H1 (cell line): ENCODE results near the gene MMADHC. TPM values are rescaled to one million over a fixed set of nuclear protein-coding genes. Genes with fewer than 3 reads are reported as not detected.

Experiments used
- CTCF ChIA-PET: fragments of 300-600 bp; sonication (Branson Sonifier 250); formaldehyde crosslinking; loops from one replicate; lab custom pipeline; 2021; ENCODE audit not compliant: partially characterized antibody; lab: Charles Lee
- POLR2A ChIA-PET: fragments of 300-600 bp; sonication (Branson Sonifier 250); formaldehyde crosslinking; loops from one replicate; lab custom pipeline; 2021; ENCODE audit warnings: inconsistent platforms; ENCODE audit not compliant: partially characterized antibody; lab: Charles Lee
- DNase-seq, 2 experiments: peaks; one replicate each; pipeline versions ENCODE4 v3.0.0 to v3.0.0-alpha.2; 2010 to 2022; ENCODE audit warnings: low spot score in 2 of 2, low read depth in 1 of 2, mixed read lengths in 1 of 2
- FAIRE-seq: peaks from 2 replicates; lab custom pipeline; 2011; peaks lifted over from hg19 to GRCh38; lab: Jason Lieb, UNC
- H2AFZ ChIP-seq: 2 replicates; pipeline ENCODE4 v1.8.1; 2012; ENCODE audit warnings: low read length, inconsistent platforms
- H2AK5ac ChIP-seq: 2 replicates; pipeline ENCODE4 v1.6.1; 2013; ENCODE audit warnings: low read depth, low read length
- H2BK120ac ChIP-seq: replicated peaks from 2 replicates; pipeline ENCODE3; 2013; ENCODE audit warnings: low read depth, low read length, inconsistent platforms
- H2BK12ac ChIP-seq: 2 replicates; pipeline ENCODE4 v1.6.1; 2013; ENCODE audit warnings: low read depth, low read length
- H2BK15ac ChIP-seq: 2 replicates; pipeline ENCODE4 v1.6.1; 2013; ENCODE audit warnings: low read length
- H2BK20ac ChIP-seq: 2 replicates; pipeline ENCODE4 v1.6.1; 2013; ENCODE audit warnings: low read length
- H2BK5ac ChIP-seq: 2 replicates; pipeline ENCODE4 v1.6.1; 2013; ENCODE audit warnings: low read depth, low read length
- H3K14ac ChIP-seq: 2 replicates; pipeline ENCODE4 v1.6.1; 2013; ENCODE audit warnings: inconsistent platforms; ENCODE audit not compliant: insufficient read length
- H3K18ac ChIP-seq: 2 replicates; pipeline ENCODE4 v1.6.1; 2013; ENCODE audit warnings: low read length; ENCODE audit errors: extremely low read depth
- H3K23ac ChIP-seq: 2 replicates; pipeline ENCODE4 v1.6.1; 2013; ENCODE audit warnings: inconsistent platforms; ENCODE audit not compliant: insufficient read length
- H3K23me2 ChIP-seq: 2 replicates; pipeline ENCODE4 v1.6.1; 2013; ENCODE audit warnings: low read depth, low read length
- H3K27ac ChIP-seq: 2 replicates; pipeline ENCODE4 v1.6.1; 2011; ENCODE audit warnings: low read depth, low read length, inconsistent platforms
- H3K27me3 ChIP-seq, 4 experiments: replicated peaks in 1 of 4; 1 replicate in 1 of 4; 2 replicates in 3 of 4; pipeline versions ENCODE4 v1.6.1 to v1.8.1; 2011 to 2013; ENCODE audit warnings: low read length in 3 of 4, mild to moderate bottlenecking in 3 of 4, inconsistent platforms in 2 of 4, mixed read lengths in 2 of 4, moderate library complexity in 1 of 4; ENCODE audit not compliant: control insufficient read depth in 3 of 4, insufficient read depth in 3 of 4; ENCODE audit errors: extremely low read depth in 1 of 4
- H3K36me3 ChIP-seq, 4 experiments: 2 replicates each; pipeline versions ENCODE4 v1.6.1 to v1.8.1; 2011 to 2013; ENCODE audit warnings: mild to moderate bottlenecking in 4 of 4, low read length in 3 of 4, moderate library complexity in 2 of 4, control low read depth in 1 of 4, inconsistent platforms in 1 of 4; ENCODE audit not compliant: insufficient read depth in 4 of 4, control insufficient read depth in 2 of 4
- H3K4ac ChIP-seq: replicated peaks from 2 replicates; pipeline ENCODE3; 2013; ENCODE audit warnings: low read length, low read depth, mixed read lengths, inconsistent platforms; ENCODE audit not compliant: insufficient read length
- H3K4me1 ChIP-seq, 4 experiments: replicated peaks in 1 of 4; 1 replicate in 1 of 4; 2 replicates in 3 of 4; pipeline versions ENCODE4 v1.6.1 to v1.8.1; 2011 to 2013; ENCODE audit warnings: low read length in 3 of 4, inconsistent platforms in 2 of 4, mixed read lengths in 1 of 4; ENCODE audit not compliant: insufficient read depth in 4 of 4, control insufficient read depth in 3 of 4
- H3K4me2 ChIP-seq, 2 experiments: 2 replicates each; pipeline versions ENCODE4 v1.6.1 to v1.8.1; 2011 to 2013; ENCODE audit warnings: low read depth in 2 of 2, low read length in 2 of 2, control low read depth in 1 of 2, inconsistent platforms in 1 of 2, mild to moderate bottlenecking in 1 of 2; ENCODE audit not compliant: insufficient read depth in 1 of 2
- H3K4me3 ChIP-seq, 4 experiments: fragments of 200-600, 300-600 bp in 1 of 4; sonication (generic), shearing (Covaris generic), sonication (Bioruptor Twin) in 1 of 4; 2 replicates each; pipeline versions ENCODE4 v1.5.1 to v1.8.1; 2011 to 2016; ENCODE audit warnings: low read length in 4 of 4, low read depth in 3 of 4, control low read depth in 2 of 4, inconsistent platforms in 2 of 4, mild to moderate bottlenecking in 2 of 4, mixed read lengths in 1 of 4, moderate library complexity in 1 of 4; ENCODE audit not compliant: insufficient read depth in 2 of 4; ENCODE audit errors: extremely low read depth in 1 of 4
- H3K56ac ChIP-seq: replicated peaks from 2 replicates; pipeline ENCODE3; 2013; ENCODE audit warnings: low read depth, mild to moderate bottlenecking, mixed read lengths, low read length, inconsistent platforms; ENCODE audit not compliant: insufficient read length
- H3K79me1 ChIP-seq: 2 replicates; pipeline ENCODE4 v1.6.1; 2013; ENCODE audit warnings: low read depth, low read length, control low read depth
- H3K79me2 ChIP-seq, 2 experiments: 2 replicates each; pipeline versions ENCODE4 v1.6.1 to v1.8.1; 2012 to 2013; ENCODE audit warnings: low read length in 2 of 2, mild to moderate bottlenecking in 2 of 2, inconsistent platforms in 1 of 2; ENCODE audit not compliant: insufficient read depth in 2 of 2, control insufficient read depth in 1 of 2
- H3K9ac ChIP-seq, 4 experiments: replicated peaks in 1 of 4; 1 replicate in 1 of 4; 2 replicates in 3 of 4; pipeline versions ENCODE4 v1.6.1 to v1.8.1; 2011 to 2013; ENCODE audit warnings: low read depth in 3 of 4, low read length in 3 of 4, control low read depth in 2 of 4, mild to moderate bottlenecking in 2 of 4, moderate library complexity in 2 of 4, inconsistent platforms in 1 of 4; ENCODE audit errors: extremely low read depth in 1 of 4
- H3K9me3 ChIP-seq, 2 experiments: 2 replicates each; pipeline versions ENCODE4 v1.6.1 to v1.8.1; 2012 to 2013; ENCODE audit warnings: mild to moderate bottlenecking in 2 of 2, moderate library complexity in 2 of 2, control low read depth in 1 of 2, inconsistent platforms in 1 of 2, low read depth in 1 of 2, low read length in 1 of 2, mixed read lengths in 1 of 2; ENCODE audit not compliant: insufficient read depth in 2 of 2
- H4K20me1 ChIP-seq, 2 experiments: replicated peaks in 1 of 2; 2 replicates each; pipeline versions ENCODE3 to v1.8.1; 2011 to 2013; ENCODE audit warnings: inconsistent platforms in 2 of 2, low read length in 2 of 2, mild to moderate bottlenecking in 1 of 2; ENCODE audit not compliant: insufficient read depth in 2 of 2, control insufficient read depth in 1 of 2
- H4K5ac ChIP-seq: 2 replicates; pipeline ENCODE4 v1.6.1; 2013; ENCODE audit warnings: low read length, low read depth, mixed read lengths, inconsistent platforms; ENCODE audit not compliant: insufficient read length
- H4K8ac ChIP-seq: 2 replicates; pipeline ENCODE4 v1.8.0; 2013; ENCODE audit warnings: mild to moderate bottlenecking, moderate library complexity, low read length, inconsistent platforms; ENCODE audit not compliant: insufficient read depth; ENCODE audit errors: extremely low read depth
- H4K91ac ChIP-seq: replicated peaks from 2 replicates; pipeline ENCODE3; 2013; ENCODE audit warnings: low read length, mixed read lengths, inconsistent platforms; ENCODE audit not compliant: insufficient read length
- HDAC2 ChIP-seq, 2 experiments: fragments of 300-600 bp in 1 of 2; sonication (generic) in 1 of 2; IDR thresholded peaks; 2 replicates each; pipeline ENCODE4 v1.6.1; 2011 to 2012; ENCODE audit warnings: low read depth in 2 of 2, low read length in 2 of 2, mild to moderate bottlenecking in 2 of 2, moderate library complexity in 2 of 2, borderline replicate concordance in 1 of 2, inconsistent platforms in 1 of 2
- KDM1A ChIP-seq: fragments of 200-600, 300-600 bp; sonication (generic); IDR thresholded peaks from 2 replicates; pipeline ENCODE4 v1.7.1; 2016; ENCODE audit warnings: mild to moderate bottlenecking, low read length, borderline replicate concordance
- RAD21 ChIP-seq, 2 experiments: IDR thresholded peaks in 1 of 2; conservative IDR thresholded peaks in 1 of 2; 2 replicates each; pipeline ENCODE4 v1.6.1; 2011; ENCODE audit warnings: low read depth in 2 of 2, low read length in 2 of 2, improper control_type of control experiment in 1 of 2, inconsistent platforms in 1 of 2, mild to moderate bottlenecking in 1 of 2, moderate library complexity in 1 of 2
- WGBS, 2 experiments: shearing (Covaris generic) in 1 of 2; methylation state at CpG; one replicate each; pipeline versions ENCODE4 v1.1.6 to v1.1.7; 2013 to 2015; ENCODE audit warnings: low lambda C conversion rate in 2 of 2, mixed read lengths in 2 of 2, inconsistent platforms in 1 of 2, low coverage in 1 of 2, missing lambda C conversion rate in 1 of 2; ENCODE audit not compliant: insufficient replicate concordance in 2 of 2, insufficient coverage in 1 of 2, insufficient read length in 1 of 2; ENCODE audit errors: extremely low coverage in 1 of 2, missing lambda C conversion rate in 1 of 2; 5-methylcytosine and 5-hydroxymethylcytosine counted together
- polyA plus RNA-seq, 7 experiments: library from polyadenylated mRNA; depleted of rRNA in 3 of 7; stranded (reverse) in 5 of 7; unstranded in 2 of 7; fragments of >200 nt in 5 of 7; fragments of 200-250 nt in 2 of 7; gene quantifications; 1 replicate in 5 of 7; 2 replicates in 1 of 7; 4 replicates in 1 of 7; pipeline versions ENCODE4 v1.2.1 to v1.2.3, GENCODE V29; 2011 to 2013; ENCODE audit warnings: missing spikeins in 2 of 7, mixed read lengths in 2 of 7
- total RNA-seq: library from RNA; stranded (reverse); fragmentation: NEBNext Ultra II Directional; extraction: Animal tissue kit (Norgen Biotek cat#: 25700); gene quantifications from 2 replicates; pipeline ENCODE4 v1.2.1, GENCODE V29; 2021

The MMADHC gene
- total and polyA plus RNA-seq, 2 of the 8 experiments (the other 6 are each of a cell fraction or from before 2014, with no cell fraction given): 61.1 to 130 TPM

DNA sequence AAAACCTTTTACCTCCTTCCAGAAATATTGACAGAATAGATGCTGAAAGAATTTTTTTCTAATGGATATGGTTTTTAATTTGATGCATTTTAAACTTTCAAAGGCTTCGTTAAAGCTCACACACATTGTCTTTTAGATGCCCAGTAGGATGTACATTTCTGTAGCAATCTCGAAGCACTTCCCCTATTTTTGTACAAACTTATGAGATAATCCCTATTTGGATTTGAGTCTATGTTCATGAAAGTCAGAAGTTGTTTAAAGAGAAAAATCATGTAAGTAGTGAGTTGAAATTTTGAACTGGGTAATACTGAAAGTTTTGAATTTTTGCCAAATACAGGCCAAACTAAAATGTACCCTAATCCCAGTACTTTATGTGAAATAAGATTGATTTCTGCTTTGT lies 38.1 kb upstream of the MMADHC start:
- H2BK20ac ChIP-seq: no peak overlapping the region
- no peak overlapping the region for H2BK5ac ChIP-seq
- no peak for FAIRE-seq
- no peaks in the 10 kb centered on the region for H3K23me2 ChIP-seq
- no peaks in the 10 kb centered on the region for H3K79me2 ChIP-seq
- no peak overlapping the region for H3K56ac ChIP-seq
- DNase-seq: no peak
- H3K27ac ChIP-seq: no peak overlapping the region
- H3K9ac ChIP-seq: no peak overlapping the region
- POLR2A ChIA-PET: no interaction called here
- H2BK120ac ChIP-seq: no peak overlapping the region
- CTCF ChIA-PET: no interaction called here
- no peak overlapping the region for H4K5ac ChIP-seq
- no peak overlapping the region for H3K18ac ChIP-seq
- H2BK12ac ChIP-seq: no peak overlapping the region
- H3K4ac ChIP-seq: no peak overlapping the region
- no peaks in the 10 kb centered on the region for H4K20me1 ChIP-seq
- no peak overlapping the region for H4K8ac ChIP-seq
- H3K79me1 ChIP-seq: no peaks in the 10 kb centered on the region
- 86% methylated on average over 2 of the region's 2 CpGs; no CpG with 5 or more reads in 1 of the 2 experiments for WGBS, 2 experiments
- H3K4me3 ChIP-seq: no peak overlapping the region
- no peaks in the 10 kb centered on the region for H3K9me3 ChIP-seq
- H3K36me3 ChIP-seq: no peaks in the 10 kb centered on the region
- no peaks in the 10 kb centered on the region for H3K27me3 ChIP-seq
- no peak overlapping the region for H2AK5ac ChIP-seq
- no peak overlapping the region for H3K14ac ChIP-seq
- H4K91ac ChIP-seq: no peak overlapping the region
- H2BK15ac ChIP-seq: no peak overlapping the region
- no peak overlapping the region for H3K4me2 ChIP-seq
- no peak overlapping the region for H3K23ac ChIP-seq
- H2AFZ ChIP-seq: no peak overlapping the region
- no peaks in the 10 kb centered on the region for H3K4me1 ChIP-seq
- no peak for TF ChIP-seq KDM1A
- TF ChIP-seq HDAC2 (IDR thresholded peaks at IDR 0.05; ENCODE audit: borderline replicate concordance in 1 of 2, low read depth in 2 of 2, low read length in 2 of 2): no peak
- TF ChIP-seq RAD21 (IDR thresholded peaks at IDR 0.05 in 1 of 2, conservative IDR thresholded peaks at IDR 0.05 in 1 of 2; ENCODE audit: low read depth in 2 of 2, low read length in 2 of 2): no peak
